HL-60 (cell line): ENCODE measurements around the gene TRIOBP.

Experiments used
- TF ChIP-seq, protein P1 (sequence below): IDR thresholded peaks from one replicate; pipeline ENCODE4 v1.5.1; 2011; ENCODE audit warnings: low read length, control low read depth, inconsistent platforms; ENCODE audit not compliant: insufficient read depth
- TF ChIP-seq, protein P2 (sequence below): IDR thresholded peaks from 2 replicates; pipeline ENCODE4 v1.6.1; 2012; ENCODE audit warnings: low read depth; ENCODE audit not compliant: insufficient replicate concordance

DNA sequence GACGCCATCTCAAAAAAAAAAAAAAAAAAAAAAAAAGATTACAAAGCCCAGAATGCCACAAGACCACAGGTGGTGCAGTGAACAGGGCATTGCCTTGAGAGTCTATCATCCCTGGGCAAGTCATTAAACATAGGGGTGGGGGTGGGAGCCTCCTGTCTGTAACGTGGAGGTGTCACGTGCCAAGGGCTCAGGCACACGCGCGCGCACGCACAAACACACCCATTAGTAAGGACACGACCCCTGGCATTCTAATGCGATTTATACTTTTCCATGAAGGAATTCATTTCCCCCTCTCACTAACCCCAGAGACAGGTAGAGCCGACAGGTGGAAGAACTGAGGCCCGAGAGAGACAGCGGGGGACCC lies 105.1 kb downstream of the TRIOBP start:
- TF ChIP-seq, protein P1, sequence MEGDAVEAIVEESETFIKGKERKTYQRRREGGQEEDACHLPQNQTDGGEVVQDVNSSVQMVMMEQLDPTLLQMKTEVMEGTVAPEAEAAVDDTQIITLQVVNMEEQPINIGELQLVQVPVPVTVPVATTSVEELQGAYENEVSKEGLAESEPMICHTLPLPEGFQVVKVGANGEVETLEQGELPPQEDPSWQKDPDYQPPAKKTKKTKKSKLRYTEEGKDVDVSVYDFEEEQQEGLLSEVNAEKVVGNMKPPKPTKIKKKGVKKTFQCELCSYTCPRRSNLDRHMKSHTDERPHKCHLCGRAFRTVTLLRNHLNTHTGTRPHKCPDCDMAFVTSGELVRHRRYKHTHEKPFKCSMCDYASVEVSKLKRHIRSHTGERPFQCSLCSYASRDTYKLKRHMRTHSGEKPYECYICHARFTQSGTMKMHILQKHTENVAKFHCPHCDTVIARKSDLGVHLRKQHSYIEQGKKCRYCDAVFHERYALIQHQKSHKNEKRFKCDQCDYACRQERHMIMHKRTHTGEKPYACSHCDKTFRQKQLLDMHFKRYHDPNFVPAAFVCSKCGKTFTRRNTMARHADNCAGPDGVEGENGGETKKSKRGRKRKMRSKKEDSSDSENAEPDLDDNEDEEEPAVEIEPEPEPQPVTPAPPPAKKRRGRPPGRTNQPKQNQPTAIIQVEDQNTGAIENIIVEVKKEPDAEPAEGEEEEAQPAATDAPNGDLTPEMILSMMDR: no peak
- TF ChIP-seq, protein P2, sequence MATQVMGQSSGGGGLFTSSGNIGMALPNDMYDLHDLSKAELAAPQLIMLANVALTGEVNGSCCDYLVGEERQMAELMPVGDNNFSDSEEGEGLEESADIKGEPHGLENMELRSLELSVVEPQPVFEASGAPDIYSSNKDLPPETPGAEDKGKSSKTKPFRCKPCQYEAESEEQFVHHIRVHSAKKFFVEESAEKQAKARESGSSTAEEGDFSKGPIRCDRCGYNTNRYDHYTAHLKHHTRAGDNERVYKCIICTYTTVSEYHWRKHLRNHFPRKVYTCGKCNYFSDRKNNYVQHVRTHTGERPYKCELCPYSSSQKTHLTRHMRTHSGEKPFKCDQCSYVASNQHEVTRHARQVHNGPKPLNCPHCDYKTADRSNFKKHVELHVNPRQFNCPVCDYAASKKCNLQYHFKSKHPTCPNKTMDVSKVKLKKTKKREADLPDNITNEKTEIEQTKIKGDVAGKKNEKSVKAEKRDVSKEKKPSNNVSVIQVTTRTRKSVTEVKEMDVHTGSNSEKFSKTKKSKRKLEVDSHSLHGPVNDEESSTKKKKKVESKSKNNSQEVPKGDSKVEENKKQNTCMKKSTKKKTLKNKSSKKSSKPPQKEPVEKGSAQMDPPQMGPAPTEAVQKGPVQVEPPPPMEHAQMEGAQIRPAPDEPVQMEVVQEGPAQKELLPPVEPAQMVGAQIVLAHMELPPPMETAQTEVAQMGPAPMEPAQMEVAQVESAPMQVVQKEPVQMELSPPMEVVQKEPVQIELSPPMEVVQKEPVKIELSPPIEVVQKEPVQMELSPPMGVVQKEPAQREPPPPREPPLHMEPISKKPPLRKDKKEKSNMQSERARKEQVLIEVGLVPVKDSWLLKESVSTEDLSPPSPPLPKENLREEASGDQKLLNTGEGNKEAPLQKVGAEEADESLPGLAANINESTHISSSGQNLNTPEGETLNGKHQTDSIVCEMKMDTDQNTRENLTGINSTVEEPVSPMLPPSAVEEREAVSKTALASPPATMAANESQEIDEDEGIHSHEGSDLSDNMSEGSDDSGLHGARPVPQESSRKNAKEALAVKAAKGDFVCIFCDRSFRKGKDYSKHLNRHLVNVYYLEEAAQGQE: no peak
